ENCODE results near the gene VNN1. TPM values are rescaled to one million over a fixed set of nuclear protein-coding genes. Genes with fewer than 3 reads are reported as not detected.

Gene VNN1
- total RNA-seq, 4 donors from 2014 or later = 0.38 to 1.1 (median 0.67) TPM

- no peaks in the 10 kb centered on the region for H3K27me3 ChIP-seq
- no peak for TF ChIP-seq POLR2AphosphoS5 (IDR thresholded peaks at IDR 0.05)
- TF ChIP-seq EP300 (IDR thresholded peaks at IDR 0.05) = no peak
- TF ChIP-seq CTCF (IDR thresholded peaks at IDR 0.05) = no peak
- no peak for TF ChIP-seq POLR2A (IDR thresholded peaks at IDR 0.05)
- no peak for DNase-seq (ENCODE audit: low spot score in 2 of 2)
- WGBS = 80% methylated on average over 1 of the region's 1 CpG
- no peak overlapping the region for H3K27ac ChIP-seq
- H3K4me3 ChIP-seq = no peak overlapping the region
- H3K36me3 ChIP-seq = no peaks in the 10 kb centered on the region
- H3K4me1 ChIP-seq = no peaks in the 10 kb centered on the region
- no peaks in the 10 kb centered on the region for H3K9me3 ChIP-seq
Measured at GRCh38 chr6:132751828-132752227, 38.0 kb upstream of the VNN1 start.

GRCh38 chr6:132751306-132751705 lies 37.5 kb upstream of the VNN1 start:
- no peak for DNase-seq (ENCODE audit: low spot score in 2 of 2)
- WGBS = 84% methylated on average over 4 of the region's 4 CpGs
- H3K27me3 ChIP-seq = no peaks in the 10 kb centered on the region
- TF ChIP-seq POLR2AphosphoS5 (IDR thresholded peaks at IDR 0.05) (no peak), POLR2A (IDR thresholded peaks at IDR 0.05) (no peak), EP300 (IDR thresholded peaks at IDR 0.05) (no peak), CTCF (IDR thresholded peaks at IDR 0.05) (no peak)
- no peaks in the 10 kb centered on the region for H3K9me3 ChIP-seq
- no peaks in the 10 kb centered on the region for H3K4me1 ChIP-seq
- H3K4me3 ChIP-seq = no peak overlapping the region
- no peak overlapping the region for H3K27ac ChIP-seq
- no peaks in the 10 kb centered on the region for H3K36me3 ChIP-seq

- no peak overlapping the region for H3K4me3 ChIP-seq
- DNase-seq (ENCODE audit: low spot score in 2 of 2) = no peak
- 63% methylated on average over 8 of the region's 8 CpGs for WGBS
- no peak for TF ChIP-seq EP300 (IDR thresholded peaks at IDR 0.05)
- TF ChIP-seq CTCF (IDR thresholded peaks at IDR 0.05) = no peak
- no peak for TF ChIP-seq POLR2A (IDR thresholded peaks at IDR 0.05)
- TF ChIP-seq POLR2AphosphoS5 (IDR thresholded peaks at IDR 0.05) = no peak
- H3K27ac ChIP-seq = no peak overlapping the region
- H3K4me1 ChIP-seq = no peaks in the 10 kb centered on the region
- no peaks in the 10 kb centered on the region for H3K27me3 ChIP-seq
- H3K9me3 ChIP-seq = no peaks in the 10 kb centered on the region
- H3K36me3 ChIP-seq = no peaks in the 10 kb centered on the region
Measured at GRCh38 chr6:132750455-132751248, 36.8 kb upstream of the VNN1 start.

- Histone ChIP-seq H3K36me3 (no peaks in the 10 kb centered on the region), H3K27me3 (no peaks in the 10 kb centered on the region), H3K9me3 (no peaks in the 10 kb centered on the region), H3K4me1 (no peaks in the 10 kb centered on the region), H3K27ac (no peak overlapping the region), H3K4me3 (no peak overlapping the region)
- DNase-seq (ENCODE audit: low spot score in 2 of 2) = no peak
- TF ChIP-seq CTCF (IDR thresholded peaks at IDR 0.05) = no peak
- TF ChIP-seq POLR2AphosphoS5 (IDR thresholded peaks at IDR 0.05) = no peak
- TF ChIP-seq EP300 (IDR thresholded peaks at IDR 0.05) = no peak
- no peak for TF ChIP-seq POLR2A (IDR thresholded peaks at IDR 0.05)
- WGBS = 70% methylated on average over 4 of the region's 4 CpGs
Measured at GRCh38 chr6:132749111-132749510, 35.3 kb upstream of the VNN1 start.

GRCh38 chr6:132748446-132748845 lies 34.6 kb upstream of the VNN1 start:
- Histone ChIP-seq H3K27me3 (no peaks in the 10 kb centered on the region), H3K4me3 (no peak overlapping the region), H3K9me3 (no peaks in the 10 kb centered on the region), H3K4me1 (no peaks in the 10 kb centered on the region), H3K36me3 (no peaks in the 10 kb centered on the region), H3K27ac (no peak overlapping the region)
- DNase-seq (ENCODE audit: low spot score in 2 of 2) = no peak
- 76% methylated on average over 1 of the region's 1 CpG for WGBS
- TF ChIP-seq CTCF (IDR thresholded peaks at IDR 0.05) = no peak
- TF ChIP-seq POLR2A (IDR thresholded peaks at IDR 0.05) = no peak
- TF ChIP-seq EP300 (IDR thresholded peaks at IDR 0.05) = no peak
- no peak for TF ChIP-seq POLR2AphosphoS5 (IDR thresholded peaks at IDR 0.05)
